ENCODE measurements around the gene CACNA1G.

The CACNA1G gene

DNA sequence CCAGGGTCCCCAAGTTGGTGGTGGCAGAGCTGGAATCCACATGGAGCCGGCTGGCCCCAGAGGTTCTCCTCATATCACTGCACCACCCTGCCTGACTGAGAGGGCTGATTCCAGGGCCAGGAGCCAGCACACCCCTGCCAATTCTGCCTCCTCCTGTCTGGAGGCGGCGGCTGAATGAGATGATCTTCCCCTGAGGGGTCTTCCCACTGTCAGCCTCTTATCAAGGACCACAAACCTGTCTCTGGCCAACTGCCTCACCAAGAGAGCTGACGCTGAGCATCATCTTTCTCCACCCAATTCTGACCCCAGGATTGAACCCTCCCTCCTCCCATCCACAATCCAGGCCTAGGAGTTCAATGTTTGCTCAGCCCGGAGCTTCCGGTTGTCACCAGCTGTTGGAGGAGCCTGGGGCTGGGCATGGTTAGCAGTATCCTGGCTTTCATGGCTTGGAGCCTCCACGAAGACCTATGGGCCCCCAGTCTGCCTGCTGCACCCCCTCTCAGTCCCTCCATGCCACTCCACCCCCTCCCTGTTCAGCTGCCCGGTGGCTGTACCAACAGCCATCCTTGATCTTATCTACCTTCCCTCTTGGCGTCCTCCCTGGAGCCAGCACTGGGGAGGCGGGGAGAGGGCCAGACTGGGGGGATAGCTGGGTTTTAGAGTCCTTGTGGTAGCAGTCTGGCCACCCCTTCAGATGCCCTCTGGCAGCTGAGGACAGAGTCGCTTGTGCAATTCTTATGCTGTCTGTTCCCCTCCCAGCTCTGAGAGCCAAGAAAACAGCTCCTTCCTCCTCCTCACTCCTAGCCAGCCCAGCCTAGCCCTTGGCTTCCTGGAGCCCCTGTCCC, 99.7 kb downstream of the CACNA1G start:
- Histone ChIP-seq H3K27ac (ENCODE audit: low read depth, low read length) (no peak overlapping the region), H3K4me1 (ENCODE audit: control insufficient read depth, insufficient read depth, low read length) (peaks cover 9% of the 10 kb centered on the region), H3K4me3 (ENCODE audit: low read depth, low read length) (no peak overlapping the region), H3K9me3 (ENCODE audit: control insufficient read depth, insufficient read depth, low read length) (no peaks in the 10 kb centered on the region), H3K27me3 (ENCODE audit: control insufficient read depth, insufficient read depth, low read length) (no peaks in the 10 kb centered on the region), H3K36me3 (ENCODE audit: control insufficient read depth, insufficient read depth, low read length) (no peaks in the 10 kb centered on the region), H3K9ac (ENCODE audit: low read depth, low read length) (no peak overlapping the region)

DNA sequence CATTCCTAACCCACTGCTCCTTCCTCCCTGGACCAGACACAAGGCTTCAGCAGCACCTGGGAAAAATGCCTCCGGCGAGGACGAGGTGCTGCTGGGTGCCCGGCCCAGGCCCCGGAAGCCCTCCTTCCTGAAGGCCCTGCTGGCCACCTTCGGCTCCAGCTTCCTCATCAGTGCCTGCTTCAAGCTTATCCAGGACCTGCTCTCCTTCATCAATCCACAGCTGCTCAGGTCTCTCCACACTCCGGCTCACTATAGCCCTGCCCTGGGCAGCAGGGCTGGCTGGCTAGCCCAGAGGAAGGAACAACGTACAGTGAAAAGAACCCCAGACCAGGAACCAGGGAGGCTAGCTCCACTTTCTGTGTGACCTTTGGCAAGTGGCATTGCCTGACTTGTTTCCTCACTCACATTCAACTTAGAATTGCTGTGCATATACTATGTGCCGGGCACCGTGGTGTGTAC, 100.4 kb downstream of the CACNA1G start:
- Histone ChIP-seq H3K4me1 (ENCODE audit: control insufficient read depth, insufficient read depth, low read length) (peaks cover 9% of the 10 kb centered on the region), H3K36me3 (ENCODE audit: control insufficient read depth, insufficient read depth, low read length) (no peaks in the 10 kb centered on the region), H3K9ac (ENCODE audit: low read depth, low read length) (no peak overlapping the region), H3K4me3 (ENCODE audit: low read depth, low read length) (no peak overlapping the region), H3K27me3 (ENCODE audit: control insufficient read depth, insufficient read depth, low read length) (no peaks in the 10 kb centered on the region), H3K9me3 (ENCODE audit: control insufficient read depth, insufficient read depth, low read length) (no peaks in the 10 kb centered on the region), H3K27ac (ENCODE audit: low read depth, low read length) (peak overlapping the region; percentile 89)

DNA sequence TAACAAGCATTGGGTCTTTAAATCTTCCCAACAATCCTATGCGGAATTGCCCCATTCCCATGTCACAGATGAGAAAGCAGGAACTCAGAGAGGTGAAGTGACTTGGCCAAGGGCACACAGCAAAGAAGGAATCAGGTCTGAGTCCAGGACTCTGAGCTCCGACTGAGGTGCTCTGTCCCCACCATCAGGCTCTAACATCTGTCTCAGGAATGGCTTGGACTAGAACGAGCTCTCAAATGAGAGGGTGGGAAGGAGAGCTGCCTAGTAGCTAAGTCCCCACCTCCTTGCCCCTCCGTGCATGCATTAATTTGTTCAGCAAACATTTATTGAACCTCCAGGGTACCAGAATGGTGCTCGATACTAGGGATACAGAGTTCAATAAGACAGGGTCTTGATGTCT, 100.8 kb downstream of the CACNA1G start:
- Histone ChIP-seq H3K36me3 (ENCODE audit: control insufficient read depth, insufficient read depth, low read length) (no peaks in the 10 kb centered on the region), H3K4me3 (ENCODE audit: low read depth, low read length) (no peak overlapping the region), H3K9ac (ENCODE audit: low read depth, low read length) (no peak overlapping the region), H3K27ac (ENCODE audit: low read depth, low read length) (peak overlapping the region; percentile 89), H3K9me3 (ENCODE audit: control insufficient read depth, insufficient read depth, low read length) (no peaks in the 10 kb centered on the region), H3K27me3 (ENCODE audit: control insufficient read depth, insufficient read depth, low read length) (no peaks in the 10 kb centered on the region), H3K4me1 (ENCODE audit: control insufficient read depth, insufficient read depth, low read length) (peaks cover 9% of the 10 kb centered on the region)

DNA sequence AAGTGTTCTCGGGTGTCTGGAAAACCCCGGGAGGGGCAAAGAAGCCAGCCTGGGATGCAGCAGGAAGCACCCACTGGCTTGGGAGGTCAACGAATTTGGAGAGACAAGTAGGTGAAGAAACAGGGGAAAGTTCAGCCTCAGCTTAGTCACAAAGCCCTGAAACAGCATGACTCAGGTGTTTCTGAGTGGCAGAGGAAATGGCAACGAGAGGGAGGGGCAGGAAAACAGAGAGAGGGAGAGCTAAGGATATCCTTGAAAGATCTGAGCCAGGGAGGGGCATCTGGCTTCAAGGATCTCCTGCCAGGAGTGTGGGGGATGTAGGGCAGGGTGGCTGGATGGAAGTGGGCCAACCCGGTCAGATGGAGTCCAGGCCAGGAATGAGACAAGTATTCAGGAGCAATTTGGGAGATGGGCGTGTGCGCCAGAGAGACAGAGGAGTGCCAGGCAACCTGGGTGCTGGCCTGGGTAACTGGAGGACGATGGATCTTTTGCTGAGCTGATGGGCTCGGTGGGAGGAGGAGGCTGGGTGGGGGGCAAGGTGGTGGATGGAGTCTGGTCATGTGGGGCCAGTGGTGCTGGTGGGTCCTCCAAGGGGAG, 101.4 kb downstream of the CACNA1G start:
- Histone ChIP-seq H3K9ac (ENCODE audit: low read depth, low read length) (no peak overlapping the region), H3K9me3 (ENCODE audit: control insufficient read depth, insufficient read depth, low read length) (no peaks in the 10 kb centered on the region), H3K36me3 (ENCODE audit: control insufficient read depth, insufficient read depth, low read length) (no peaks in the 10 kb centered on the region), H3K27ac (ENCODE audit: low read depth, low read length) (peak overlapping the region; percentile 89), H3K4me1 (ENCODE audit: control insufficient read depth, insufficient read depth, low read length) (peaks cover 9% of the 10 kb centered on the region), H3K27me3 (ENCODE audit: control insufficient read depth, insufficient read depth, low read length) (no peaks in the 10 kb centered on the region), H3K4me3 (ENCODE audit: low read depth, low read length) (no peak overlapping the region)

DNA sequence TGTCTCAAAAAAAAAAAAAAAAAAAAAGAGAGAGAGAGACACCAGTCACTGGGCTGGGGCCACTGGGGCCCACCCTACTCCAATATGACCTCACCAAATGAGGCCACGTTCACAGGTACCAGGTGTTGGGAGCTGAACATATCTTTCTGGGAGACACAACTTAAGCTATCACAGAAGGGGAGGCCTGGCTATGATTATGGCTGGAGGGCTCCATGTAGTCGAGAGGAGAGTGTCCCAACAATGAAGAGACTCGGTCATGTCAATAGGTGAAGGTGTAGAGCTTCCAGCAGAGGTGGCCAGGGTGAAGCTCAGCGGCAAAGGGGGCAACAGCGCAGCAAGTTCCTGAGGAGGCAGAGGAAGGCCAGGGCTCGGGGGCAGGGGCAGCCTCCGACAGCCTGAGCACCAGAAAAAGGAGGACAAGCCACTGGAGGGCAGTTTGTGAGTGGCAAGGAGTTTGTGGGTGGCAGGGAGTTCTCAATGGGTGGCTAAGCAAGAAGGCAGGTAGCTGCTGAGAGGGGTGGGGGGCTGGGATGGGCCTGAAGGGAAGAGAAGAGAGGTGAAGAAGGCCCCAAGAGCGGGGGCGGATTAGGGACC, 102.2 kb downstream of the CACNA1G start:
- H3K36me3 ChIP-seq (ENCODE audit: control insufficient read depth, insufficient read depth, low read length): no peaks in the 10 kb centered on the region
- H3K4me1 ChIP-seq (ENCODE audit: control insufficient read depth, insufficient read depth, low read length): peaks cover 9% of the 10 kb centered on the region

DNA sequence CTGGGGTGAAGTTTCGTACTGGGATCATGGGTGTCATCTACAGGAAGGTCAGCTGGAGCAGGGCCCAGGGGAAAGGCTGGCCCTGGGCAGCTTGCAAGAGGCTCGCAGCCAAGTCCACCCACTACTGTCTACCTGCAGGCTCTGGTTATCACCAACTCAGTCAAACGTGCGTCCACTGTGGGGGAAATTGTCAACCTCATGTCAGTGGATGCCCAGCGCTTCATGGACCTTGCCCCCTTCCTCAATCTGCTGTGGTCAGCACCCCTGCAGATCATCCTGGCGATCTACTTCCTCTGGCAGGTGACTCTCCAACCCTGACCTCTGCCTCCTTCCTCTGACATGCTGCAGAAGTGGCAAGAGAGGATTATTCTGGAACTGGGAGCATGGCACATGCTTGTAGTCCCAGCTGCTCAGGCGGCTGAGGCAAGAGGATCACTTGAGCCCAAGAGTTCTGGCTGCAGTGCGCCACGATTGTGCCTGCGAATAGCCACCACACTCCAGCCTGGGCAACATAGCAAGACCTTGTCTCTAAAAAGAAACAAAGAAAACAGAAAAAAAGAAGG, 103.4 kb downstream of the CACNA1G start:
- Histone ChIP-seq H3K4me3 (ENCODE audit: low read depth, low read length) (no peak overlapping the region), H3K9ac (ENCODE audit: low read depth, low read length) (no peak overlapping the region), H3K4me1 (ENCODE audit: control insufficient read depth, insufficient read depth, low read length) (peaks cover 14% of the 10 kb centered on the region), H3K27ac (ENCODE audit: low read depth, low read length) (no peak overlapping the region), H3K27me3 (ENCODE audit: control insufficient read depth, insufficient read depth, low read length) (no peaks in the 10 kb centered on the region), H3K9me3 (ENCODE audit: control insufficient read depth, insufficient read depth, low read length) (no peaks in the 10 kb centered on the region), H3K36me3 (ENCODE audit: control insufficient read depth, insufficient read depth, low read length) (no peaks in the 10 kb centered on the region)

More for the DNA sequence above, 102.2 kb downstream of the CACNA1G start:
- Histone ChIP-seq H3K27me3 (ENCODE audit: control insufficient read depth, insufficient read depth, low read length) (no peaks in the 10 kb centered on the region), H3K9ac (ENCODE audit: low read depth, low read length) (no peak overlapping the region), H3K9me3 (ENCODE audit: control insufficient read depth, insufficient read depth, low read length) (no peaks in the 10 kb centered on the region), H3K4me3 (ENCODE audit: low read depth, low read length) (no peak overlapping the region), H3K27ac (ENCODE audit: low read depth, low read length) (no peak overlapping the region)

DNA sequence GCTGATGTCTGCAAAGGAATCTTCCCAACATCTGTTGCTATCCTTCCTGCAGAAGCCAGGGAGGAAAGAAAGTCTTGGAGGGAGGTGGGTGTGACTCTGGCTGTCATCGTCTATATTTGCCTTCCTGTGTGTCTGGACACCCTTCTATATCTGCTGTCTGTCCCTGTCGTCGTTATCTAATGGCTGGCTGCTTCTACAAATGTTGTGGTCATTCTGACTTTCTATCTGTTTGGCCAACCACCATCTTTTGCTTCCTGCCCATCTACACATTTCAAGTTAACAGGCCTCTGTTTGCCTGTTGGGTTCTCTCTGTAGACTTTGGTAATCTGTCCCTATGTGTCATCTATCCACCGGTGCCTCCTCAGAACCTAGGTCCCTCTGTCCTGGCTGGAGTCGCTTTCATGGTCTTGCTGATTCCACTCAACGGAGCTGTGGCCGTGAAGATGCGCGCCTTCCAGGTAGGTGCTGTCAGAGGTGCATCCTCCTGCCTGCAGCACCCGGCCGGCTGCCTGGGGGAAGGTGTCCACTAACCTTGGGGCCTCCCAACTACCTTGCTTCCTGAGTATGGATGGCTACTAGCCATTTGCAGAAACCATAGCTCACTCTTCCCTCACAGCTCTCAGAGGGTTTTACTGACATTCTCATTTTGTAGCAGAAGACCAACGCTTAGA, 104.4 kb downstream of the CACNA1G start:
- H3K4me3 ChIP-seq (ENCODE audit: low read depth, low read length): no peak overlapping the region
- H3K4me1 ChIP-seq (ENCODE audit: control insufficient read depth, insufficient read depth, low read length): peaks cover 14% of the 10 kb centered on the region
- H3K36me3 ChIP-seq (ENCODE audit: control insufficient read depth, insufficient read depth, low read length): no peaks in the 10 kb centered on the region
- H3K9ac ChIP-seq (ENCODE audit: low read depth, low read length): no peak overlapping the region
- H3K27me3 ChIP-seq (ENCODE audit: control insufficient read depth, insufficient read depth, low read length): no peaks in the 10 kb centered on the region
- H3K9me3 ChIP-seq (ENCODE audit: control insufficient read depth, insufficient read depth, low read length): no peaks in the 10 kb centered on the region
- H3K27ac ChIP-seq (ENCODE audit: low read depth, low read length): no peak overlapping the region

DNA sequence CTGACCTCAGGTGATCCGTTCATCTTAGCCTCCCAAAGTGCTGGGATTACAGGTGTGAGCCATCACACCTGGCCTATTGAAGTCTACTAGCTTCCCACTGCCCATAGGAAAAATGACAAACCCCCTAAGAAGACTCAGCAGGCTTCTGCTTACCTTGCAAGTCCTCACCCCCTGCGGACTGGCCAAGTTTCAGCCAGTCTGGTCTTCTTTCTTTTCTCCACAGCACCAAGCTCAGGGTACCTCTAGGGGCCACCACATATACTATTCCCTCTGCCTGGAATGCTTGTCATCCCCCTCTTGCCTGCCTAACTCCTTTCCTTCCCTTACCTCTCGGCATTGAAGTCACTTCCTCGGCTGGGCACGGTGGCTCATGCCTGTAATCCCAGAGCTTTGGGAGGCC, 105.3 kb downstream of the CACNA1G start:
- Histone ChIP-seq H3K27ac (ENCODE audit: low read depth, low read length) (no peak overlapping the region), H3K4me1 (ENCODE audit: control insufficient read depth, insufficient read depth, low read length) (peaks cover 14% of the 10 kb centered on the region)

DNA sequence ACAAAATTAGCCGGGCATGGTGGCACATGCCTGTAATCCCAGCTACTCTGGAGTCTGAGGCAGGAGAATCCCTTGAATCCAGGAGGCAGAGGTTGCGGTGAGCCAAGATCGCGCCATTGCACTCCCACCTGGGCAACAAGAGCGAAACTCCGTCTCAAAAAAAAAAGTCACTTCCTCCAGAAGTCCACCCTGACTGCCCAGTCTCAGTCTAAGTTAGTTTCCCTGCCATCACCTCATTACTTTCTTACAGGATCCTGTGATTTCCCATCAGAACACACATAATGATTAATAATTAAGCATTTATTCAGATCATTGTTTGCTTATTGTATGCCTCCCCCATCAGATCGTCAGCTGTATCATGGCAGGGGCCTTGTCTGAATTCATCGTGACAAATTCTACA, 105.8 kb downstream of the CACNA1G start:
- peaks cover 14% of the 10 kb centered on the region for H3K4me1 ChIP-seq (ENCODE audit: control insufficient read depth, insufficient read depth, low read length)
- no peaks in the 10 kb centered on the region for H3K9me3 ChIP-seq (ENCODE audit: control insufficient read depth, insufficient read depth, low read length)
- no peaks in the 10 kb centered on the region for H3K36me3 ChIP-seq (ENCODE audit: control insufficient read depth, insufficient read depth, low read length)
- no peaks in the 10 kb centered on the region for H3K27me3 ChIP-seq (ENCODE audit: control insufficient read depth, insufficient read depth, low read length)
- H3K27ac ChIP-seq (ENCODE audit: low read depth, low read length): no peak overlapping the region
- H3K4me3 ChIP-seq (ENCODE audit: low read depth, low read length): no peak overlapping the region
- H3K9ac ChIP-seq (ENCODE audit: low read depth, low read length): no peak overlapping the region

More for the DNA sequence above, 105.3 kb downstream of the CACNA1G start:
- Histone ChIP-seq H3K9me3 (ENCODE audit: control insufficient read depth, insufficient read depth, low read length) (no peaks in the 10 kb centered on the region), H3K36me3 (ENCODE audit: control insufficient read depth, insufficient read depth, low read length) (no peaks in the 10 kb centered on the region), H3K4me3 (ENCODE audit: low read depth, low read length) (no peak overlapping the region), H3K27me3 (ENCODE audit: control insufficient read depth, insufficient read depth, low read length) (no peaks in the 10 kb centered on the region), H3K9ac (ENCODE audit: low read depth, low read length) (no peak overlapping the region)

DNA sequence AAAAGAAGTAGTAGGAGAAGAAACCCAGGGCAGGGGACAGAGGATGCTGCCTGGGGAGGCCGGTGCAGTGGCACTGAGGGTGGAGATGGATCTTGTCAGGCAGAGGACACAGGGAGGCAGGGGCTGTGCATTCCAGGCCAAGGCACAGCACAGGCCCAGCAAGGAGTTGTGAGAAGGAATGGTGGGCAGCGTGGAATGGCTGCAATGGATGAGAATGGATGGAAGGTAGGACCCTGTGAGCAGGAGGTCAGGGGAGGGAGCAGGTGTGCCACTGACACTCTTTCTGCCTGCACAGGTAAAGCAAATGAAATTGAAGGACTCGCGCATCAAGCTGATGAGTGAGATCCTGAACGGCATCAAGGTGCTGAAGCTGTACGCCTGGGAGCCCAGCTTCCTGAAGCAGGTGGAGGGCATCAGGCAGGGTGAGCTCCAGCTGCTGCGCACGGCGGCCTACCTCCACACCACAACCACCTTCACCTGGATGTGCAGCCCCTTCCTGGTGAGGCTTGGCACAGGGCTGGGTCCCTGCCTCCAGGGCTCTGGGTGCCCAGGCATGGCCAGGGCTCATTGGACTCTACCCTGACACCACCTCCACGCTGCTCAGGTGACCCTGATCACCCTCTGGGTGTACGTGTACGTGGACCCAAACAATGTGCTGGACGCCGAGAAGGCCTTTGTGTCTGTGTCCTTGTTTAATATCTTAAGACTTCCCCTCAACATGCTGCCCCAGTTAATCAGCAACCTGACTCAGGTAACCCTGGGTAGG, 106.9 kb downstream of the CACNA1G start:
- Histone ChIP-seq H3K4me1 (ENCODE audit: control insufficient read depth, insufficient read depth, low read length) (peaks cover 6% of the 10 kb centered on the region; the same call in 1 of the 2 replicates), H3K27ac (ENCODE audit: low read depth, low read length) (peak overlapping the region; percentile 77), H3K9me3 (ENCODE audit: control insufficient read depth, insufficient read depth, low read length) (no peaks in the 10 kb centered on the region), H3K27me3 (ENCODE audit: control insufficient read depth, insufficient read depth, low read length) (no peaks in the 10 kb centered on the region), H3K36me3 (ENCODE audit: control insufficient read depth, insufficient read depth, low read length) (no peaks in the 10 kb centered on the region), H3K4me3 (ENCODE audit: low read depth, low read length) (no peak overlapping the region), H3K9ac (ENCODE audit: low read depth, low read length) (no peak overlapping the region)
